Measurements from ENCODE around the gene PSME3IP1. TPM values are rescaled to one million over a fixed set of nuclear protein-coding genes. Genes with fewer than 3 reads are reported as not detected.

Gene PSME3IP1
- total RNA-seq, 1 experiment from 2014 or later = 103 TPM

DNA sequence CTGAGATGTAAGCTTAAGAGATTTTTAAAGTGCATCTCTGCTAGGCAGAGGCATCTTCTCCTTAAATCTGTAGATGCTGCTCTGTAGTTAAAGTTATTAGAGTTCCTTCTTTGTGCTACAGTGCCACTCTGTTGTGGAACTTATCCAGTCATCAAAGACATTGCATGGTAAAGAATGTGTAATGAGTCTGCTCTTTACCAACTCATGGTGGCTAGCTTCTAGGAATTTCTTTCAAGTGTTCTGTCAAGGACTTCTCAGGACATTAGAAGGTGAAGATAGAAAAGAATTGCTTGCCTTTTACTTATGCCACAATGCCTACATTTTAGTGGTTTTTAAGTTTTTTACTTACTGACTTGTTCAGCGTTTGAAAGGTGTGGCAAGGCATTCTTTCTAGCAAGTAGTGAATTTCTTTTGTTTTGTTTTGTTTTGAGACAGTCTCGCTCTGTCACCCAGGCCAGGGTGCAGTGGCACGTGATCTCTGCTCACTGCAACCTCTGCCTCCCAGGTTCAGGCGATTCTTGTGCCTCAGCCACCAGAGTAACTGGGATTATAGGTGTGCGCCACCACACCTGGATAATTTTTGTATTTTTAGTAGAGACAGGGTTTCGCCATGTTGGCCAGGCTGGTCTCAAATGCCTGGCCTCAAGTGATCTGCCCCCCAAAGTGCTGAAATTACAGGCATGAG is 39.0 kb upstream of the PSME3IP1 start:
- Histone ChIP-seq H3K4me1 (ENCODE audit: insufficient read depth, low read length) (no peaks in the 10 kb centered on the region), H3K79me1 (ENCODE audit: insufficient read depth, low read depth, low read length, poor library complexity, severe bottlenecking) (no peaks in the 10 kb centered on the region), H4K8ac (replicated peaks; ENCODE audit: insufficient read length, low read depth, low read length) (no peak overlapping the region), H2BK12ac (ENCODE audit: insufficient read length, low read depth, low read length) (no peak overlapping the region), H2BK15ac (ENCODE audit: low read depth, low read length) (no peak overlapping the region), H3K79me2 (ENCODE audit: insufficient read depth, low read length) (no peaks in the 10 kb centered on the region), H4K20me1 (ENCODE audit: control insufficient read depth, insufficient read depth, insufficient read length) (no peaks in the 10 kb centered on the region), H2AK5ac (ENCODE audit: insufficient read length, low read length) (no peak overlapping the region), H2AFZ (ENCODE audit: low read length) (no peak overlapping the region), H3K23me2 (ENCODE audit: insufficient read length, low read depth, low read length, poor library complexity, severe bottlenecking) (no peaks in the 10 kb centered on the region), H3K4ac (ENCODE audit: low read depth, low read length) (no peak overlapping the region), H3K18ac (ENCODE audit: insufficient read length, low read depth, low read length) (no peak overlapping the region), H3K4me2 (ENCODE audit: insufficient read depth, insufficient read length, low read length) (no peak overlapping the region), H2BK5ac (ENCODE audit: insufficient read length, low read length) (no peak overlapping the region), H2BK120ac (ENCODE audit: low read depth, low read length, poor library complexity, severe bottlenecking) (no peak overlapping the region), H3T11ph (ENCODE audit: low read length) (no peak overlapping the region), H3K27ac (ENCODE audit: insufficient read length, low read depth, low read length) (no peak overlapping the region), H3K56ac (ENCODE audit: insufficient read length, low read depth, low read length) (no peak overlapping the region), H3K14ac (ENCODE audit: insufficient read depth, low read length) (no peak overlapping the region), H4K91ac (ENCODE audit: insufficient read length, low read depth, low read length) (no peak overlapping the region), H3K27me3 (ENCODE audit: insufficient read depth, low read length) (no peaks in the 10 kb centered on the region; the same call in 1 of the 2 replicates), H3K9me3 (ENCODE audit: control insufficient read depth, low read depth, low read length) (no peaks in the 10 kb centered on the region), H3K9ac (ENCODE audit: extremely low read depth, insufficient read length, low read length) (no peak overlapping the region), H2BK20ac (ENCODE audit: low read depth, low read length, poor library complexity, severe bottlenecking) (no peak overlapping the region), H3K23ac (ENCODE audit: insufficient read length, low read depth, low read length) (no peak overlapping the region), H4K5ac (ENCODE audit: insufficient read length, low read depth, low read length) (no peak overlapping the region)
- WGBS (ENCODE audit: extremely low coverage, insufficient read length, low lambda C conversion rate) = no CpG with 5 or more reads among the region's 6 CpGs
- H3K9me3 Mint-ChIP-seq = no peaks in the 10 kb centered on the region
- H3K4me3 Mint-ChIP-seq = no peak overlapping the region
- TF ChIP-seq, protein P1, sequence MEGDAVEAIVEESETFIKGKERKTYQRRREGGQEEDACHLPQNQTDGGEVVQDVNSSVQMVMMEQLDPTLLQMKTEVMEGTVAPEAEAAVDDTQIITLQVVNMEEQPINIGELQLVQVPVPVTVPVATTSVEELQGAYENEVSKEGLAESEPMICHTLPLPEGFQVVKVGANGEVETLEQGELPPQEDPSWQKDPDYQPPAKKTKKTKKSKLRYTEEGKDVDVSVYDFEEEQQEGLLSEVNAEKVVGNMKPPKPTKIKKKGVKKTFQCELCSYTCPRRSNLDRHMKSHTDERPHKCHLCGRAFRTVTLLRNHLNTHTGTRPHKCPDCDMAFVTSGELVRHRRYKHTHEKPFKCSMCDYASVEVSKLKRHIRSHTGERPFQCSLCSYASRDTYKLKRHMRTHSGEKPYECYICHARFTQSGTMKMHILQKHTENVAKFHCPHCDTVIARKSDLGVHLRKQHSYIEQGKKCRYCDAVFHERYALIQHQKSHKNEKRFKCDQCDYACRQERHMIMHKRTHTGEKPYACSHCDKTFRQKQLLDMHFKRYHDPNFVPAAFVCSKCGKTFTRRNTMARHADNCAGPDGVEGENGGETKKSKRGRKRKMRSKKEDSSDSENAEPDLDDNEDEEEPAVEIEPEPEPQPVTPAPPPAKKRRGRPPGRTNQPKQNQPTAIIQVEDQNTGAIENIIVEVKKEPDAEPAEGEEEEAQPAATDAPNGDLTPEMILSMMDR (conservative IDR thresholded peaks at IDR 0.05) = no peak
- no peaks in the 10 kb centered on the region for H3K27me3 Mint-ChIP-seq (ENCODE audit: low read depth)
- no peak for DNase-seq
- H3K36me3 Mint-ChIP-seq (ENCODE audit: insufficient read depth in 1 of 3, low read depth in 3 of 3) = peaks cover 16 to 75% (median 41%) of the 10 kb centered on the region in 3 experiments; a peak in 6 of 7 replicates
- no peak overlapping the region for H3K27ac Mint-ChIP-seq
- H3K4me1 Mint-ChIP-seq = no peaks in the 10 kb centered on the region

Data from H9 (cell line).